OCI-LY1 (cell line): ENCODE data around the gene UCN3.

Experiments used
- H2AFZ ChIP-seq: fragments of 200-600 bp; sonication (generic), shearing (Covaris generic); 2 replicates; pipeline ENCODE4 v1.6.0; 2014; ENCODE audit warnings: antibody characterized with exemption, mild to moderate bottlenecking, low read length
- H3F3A ChIP-seq: fragments of 200-600 bp; sonication (generic), shearing (Covaris generic); 2 replicates; pipeline ENCODE4 v1.6.0; 2014; ENCODE audit warnings: mild to moderate bottlenecking, antibody characterized with exemption, low read length, moderate library complexity; ENCODE audit not compliant: insufficient read depth
- H3K27ac ChIP-seq: fragments of 200-600 bp; sonication (generic); 2 replicates; pipeline ENCODE4 v1.5.1; 2014; ENCODE audit warnings: low read length, mixed run types, mild to moderate bottlenecking, low read depth; ENCODE audit not compliant: poor library complexity, severe bottlenecking
- H3K27me3 ChIP-seq: fragments of 200-600 bp; sonication (generic); 2 replicates; pipeline ENCODE4 v1.6.0; 2014; ENCODE audit warnings: antibody characterized with exemption, mild to moderate bottlenecking, low read length, moderate library complexity; ENCODE audit not compliant: insufficient read depth
- H3K36me3 ChIP-seq: fragments of 200-600 bp; sonication (generic); 2 replicates; pipeline ENCODE4 v1.6.1; 2014; ENCODE audit warnings: mild to moderate bottlenecking, antibody characterized with exemption, low read length, moderate library complexity, mixed read lengths; ENCODE audit not compliant: insufficient read depth
- H3K4me1 ChIP-seq: fragments of 200-600 bp; sonication (generic); 2 replicates; pipeline ENCODE4 v1.5.1; 2014; ENCODE audit warnings: mild to moderate bottlenecking, low read length, moderate library complexity; ENCODE audit not compliant: insufficient read depth, severe bottlenecking
- H3K4me2 ChIP-seq: fragments of 200-600 bp; sonication (generic), shearing (Covaris generic); 2 replicates; pipeline ENCODE4 v1.6.1; 2014; ENCODE audit warnings: low read length
- H3K4me3 ChIP-seq: fragments of 200-600 bp; sonication (generic); 2 replicates; pipeline ENCODE4 v1.5.1; 2014; ENCODE audit warnings: low read length, low read depth, mild to moderate bottlenecking, mixed read lengths; ENCODE audit not compliant: poor library complexity, severe bottlenecking
- H3K79me2 ChIP-seq: fragments of 200-600 bp; shearing (Covaris generic); 2 replicates; pipeline ENCODE4 v1.6.1; 2016; ENCODE audit warnings: mixed run types, low read length, mixed read lengths; ENCODE audit not compliant: insufficient read depth
- H3K9ac ChIP-seq: fragments of 200-600 bp; sonication (generic), shearing (Covaris generic); 2 replicates; pipeline ENCODE4 v1.6.1; 2014; ENCODE audit warnings: mild to moderate bottlenecking, low read length, mixed read lengths
- H3K9me2 ChIP-seq: fragments of 200-600 bp; sonication (generic), shearing (Covaris generic); 2 replicates; pipeline ENCODE4 v1.6.1; 2014; ENCODE audit warnings: low read depth, mild to moderate bottlenecking, low read length, mixed read lengths
- H3K9me3 ChIP-seq: fragments of 200-600 bp; shearing (Covaris generic); 2 replicates; pipeline ENCODE4 v1.6.1; 2014; ENCODE audit warnings: low read length, mixed read lengths
- H4K20me1 ChIP-seq: fragments of 200-600 bp; sonication (generic), shearing (Covaris generic); 2 replicates; pipeline ENCODE4 v1.6.0; 2016; ENCODE audit warnings: mild to moderate bottlenecking, low read length; ENCODE audit not compliant: insufficient read depth
- CTCF ChIP-seq: fragments of 200-600 bp; sonication (generic), shearing (Covaris generic); IDR thresholded peaks from 2 replicates; pipeline ENCODE4 v1.5.1; 2017; ENCODE audit warnings: mild to moderate bottlenecking, antibody characterized with exemption, low read length, moderate library complexity, mixed read lengths
- EZH2 ChIP-seq: fragments of 200-600 bp; sonication (generic), shearing (Covaris generic); IDR thresholded peaks from 2 replicates; pipeline ENCODE4 v1.8.0; 2017; ENCODE audit warnings: borderline replicate concordance, mixed run types, mild to moderate bottlenecking, antibody characterized with exemption, low read length, moderate library complexity, mixed read lengths

Gene UCN3

GRCh38 chr10:5319863-5320262 lies 44.9 kb upstream of the UCN3 start:
- Histone ChIP-seq H4K20me1 (no peaks in the 10 kb centered on the region), H3K9me2 (no peaks in the 10 kb centered on the region), H3K27me3 (no peaks in the 10 kb centered on the region), H3K79me2 (no peaks in the 10 kb centered on the region), H2AFZ (no peak overlapping the region), H3F3A (no peaks in the 10 kb centered on the region), H3K36me3 (no peaks in the 10 kb centered on the region), H3K4me3 (no peak overlapping the region), H3K9ac (no peak overlapping the region), H3K4me2 (no peak overlapping the region), H3K27ac (no peak overlapping the region), H3K9me3 (no peaks in the 10 kb centered on the region), H3K4me1 (no peaks in the 10 kb centered on the region)
- TF ChIP-seq EZH2, result no peak
- no peak for TF ChIP-seq CTCF

GRCh38 chr10:5321273-5321672 lies 43.5 kb upstream of the UCN3 start:
- no peaks in the 10 kb centered on the region for H3K4me1 ChIP-seq
- no peaks in the 10 kb centered on the region for H3K27me3 ChIP-seq
- TF ChIP-seq CTCF, result no peak
- no peak for TF ChIP-seq EZH2
- no peak overlapping the region for H3K4me3 ChIP-seq
- H3F3A ChIP-seq, result no peaks in the 10 kb centered on the region
- H2AFZ ChIP-seq, result no peak overlapping the region
- H3K27ac ChIP-seq, result no peak overlapping the region
- no peak overlapping the region for H3K9ac ChIP-seq
- H3K79me2 ChIP-seq, result no peaks in the 10 kb centered on the region
- no peaks in the 10 kb centered on the region for H3K9me2 ChIP-seq
- H3K36me3 ChIP-seq, result no peaks in the 10 kb centered on the region
- no peaks in the 10 kb centered on the region for H3K9me3 ChIP-seq
- no peaks in the 10 kb centered on the region for H4K20me1 ChIP-seq
- no peak overlapping the region for H3K4me2 ChIP-seq

GRCh38 chr10:5323446-5323845 lies 41.3 kb upstream of the UCN3 start:
- no peaks in the 10 kb centered on the region for H3K4me1 ChIP-seq
- no peak overlapping the region for H2AFZ ChIP-seq
- no peaks in the 10 kb centered on the region for H4K20me1 ChIP-seq
- no peak overlapping the region for H3K27ac ChIP-seq
- H3K9me2 ChIP-seq, result no peaks in the 10 kb centered on the region
- no peaks in the 10 kb centered on the region for H3K79me2 ChIP-seq
- no peak overlapping the region for H3K9ac ChIP-seq
- TF ChIP-seq CTCF, result no peak
- no peak for TF ChIP-seq EZH2
- H3K4me2 ChIP-seq, result no peak overlapping the region
- no peaks in the 10 kb centered on the region for H3F3A ChIP-seq
- H3K36me3 ChIP-seq, result no peaks in the 10 kb centered on the region
- no peaks in the 10 kb centered on the region for H3K27me3 ChIP-seq
- no peaks in the 10 kb centered on the region for H3K9me3 ChIP-seq
- no peak overlapping the region for H3K4me3 ChIP-seq
